ENCODE measurements around the gene DMD. TPM values are rescaled to one million over a fixed set of nuclear protein-coding genes. Genes with fewer than 3 reads are reported as not detected.

Gene DMD
- total RNA-seq, 1 experiment from 2014 or later = 19.3 TPM

DNA sequence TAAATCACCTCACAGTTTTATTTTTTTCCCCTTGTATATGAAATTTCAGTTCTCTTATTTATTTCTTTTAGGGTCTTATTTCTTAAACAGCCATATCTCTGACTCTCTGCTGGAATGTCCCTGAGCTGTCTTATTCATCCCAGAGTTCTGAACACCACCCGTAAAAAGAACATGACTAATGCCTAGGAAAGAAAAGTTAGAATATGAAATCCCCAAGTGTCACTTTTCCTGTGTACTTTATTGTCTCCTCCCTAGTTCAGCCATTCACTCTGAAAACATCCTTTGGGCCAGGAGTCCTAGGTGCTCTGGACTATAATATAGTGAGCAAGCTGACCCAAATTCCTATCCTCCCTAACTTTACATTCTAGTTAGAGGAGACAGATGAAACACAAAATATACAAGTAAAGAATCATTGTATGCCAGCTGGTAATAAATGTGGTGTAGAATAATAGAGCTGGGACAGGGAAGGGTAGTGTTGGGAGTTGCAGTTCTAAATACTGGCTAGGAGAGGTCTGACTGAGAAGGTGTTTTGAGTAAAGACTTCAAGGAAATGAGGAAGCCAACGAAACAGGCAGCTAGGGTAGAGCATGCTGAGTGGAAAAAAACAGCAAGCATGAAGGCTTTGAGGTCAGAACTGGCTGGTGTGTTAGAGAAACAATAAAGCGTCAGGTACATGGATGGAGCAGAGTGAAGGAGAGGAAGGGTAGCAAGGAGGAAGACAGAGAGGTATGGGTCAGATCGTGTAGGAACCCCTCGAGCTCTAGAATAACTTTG, 2098.9 kb downstream of the DMD start:
- DNase-seq (ENCODE audit: unreplicated experiment) = no peak
- Mint-ChIP-seq H3K4me3 (ENCODE audit: unreplicated experiment) (no peak overlapping the region), H3K27me3 (ENCODE audit: insufficient read depth, unreplicated experiment) (peaks cover 17% of the 10 kb centered on the region), H3K9me3 (ENCODE audit: unreplicated experiment) (no peaks in the 10 kb centered on the region), H3K27ac (ENCODE audit: low read depth, unreplicated experiment) (no peak overlapping the region), H3K4me1 (ENCODE audit: insufficient read depth, unreplicated experiment) (no peaks in the 10 kb centered on the region), H3K36me3 (ENCODE audit: insufficient read depth, unreplicated experiment) (no peaks in the 10 kb centered on the region)
- ChIA-PET POLR2A (no interaction called here), CTCF (interaction anchor here (0.9 kb wide), 1 partner anchor 74 kb away, joined by 3 read pairs; no protein-coding TSS in a partner anchor)
- intact Hi-C loops (cut with micrococcal nuclease) = no loop called here
- no TSS peak for BruUV-seq (replicated peaks)
- TF ChIP-seq, protein P1, sequence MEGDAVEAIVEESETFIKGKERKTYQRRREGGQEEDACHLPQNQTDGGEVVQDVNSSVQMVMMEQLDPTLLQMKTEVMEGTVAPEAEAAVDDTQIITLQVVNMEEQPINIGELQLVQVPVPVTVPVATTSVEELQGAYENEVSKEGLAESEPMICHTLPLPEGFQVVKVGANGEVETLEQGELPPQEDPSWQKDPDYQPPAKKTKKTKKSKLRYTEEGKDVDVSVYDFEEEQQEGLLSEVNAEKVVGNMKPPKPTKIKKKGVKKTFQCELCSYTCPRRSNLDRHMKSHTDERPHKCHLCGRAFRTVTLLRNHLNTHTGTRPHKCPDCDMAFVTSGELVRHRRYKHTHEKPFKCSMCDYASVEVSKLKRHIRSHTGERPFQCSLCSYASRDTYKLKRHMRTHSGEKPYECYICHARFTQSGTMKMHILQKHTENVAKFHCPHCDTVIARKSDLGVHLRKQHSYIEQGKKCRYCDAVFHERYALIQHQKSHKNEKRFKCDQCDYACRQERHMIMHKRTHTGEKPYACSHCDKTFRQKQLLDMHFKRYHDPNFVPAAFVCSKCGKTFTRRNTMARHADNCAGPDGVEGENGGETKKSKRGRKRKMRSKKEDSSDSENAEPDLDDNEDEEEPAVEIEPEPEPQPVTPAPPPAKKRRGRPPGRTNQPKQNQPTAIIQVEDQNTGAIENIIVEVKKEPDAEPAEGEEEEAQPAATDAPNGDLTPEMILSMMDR (IDR thresholded peaks at IDR 0.05; ENCODE audit: unreplicated experiment) = no peak

DNA sequence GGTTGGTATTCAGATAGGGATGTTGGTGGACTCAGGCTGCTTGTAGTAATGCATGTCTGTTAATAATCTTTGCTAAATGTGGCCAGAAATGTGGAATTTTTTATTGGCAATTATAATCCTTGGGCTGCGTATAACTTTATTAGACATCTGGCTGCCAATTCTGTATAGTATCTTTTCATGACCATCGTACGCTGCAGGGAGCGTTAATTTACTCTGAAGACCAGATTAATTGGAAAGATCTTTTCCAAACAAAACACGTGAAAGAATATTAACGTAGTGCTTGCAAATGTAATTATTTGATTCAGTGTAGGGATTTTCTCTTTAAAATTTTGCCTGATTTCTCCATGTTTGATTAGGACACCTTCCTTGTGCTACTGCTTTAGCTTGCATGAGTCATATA, 2100.7 kb downstream of the DMD start:
- H3K36me3 Mint-ChIP-seq (ENCODE audit: insufficient read depth, unreplicated experiment) = no peaks in the 10 kb centered on the region
- no peaks in the 10 kb centered on the region for H3K9me3 Mint-ChIP-seq (ENCODE audit: unreplicated experiment)
- no peak overlapping the region for H3K27ac Mint-ChIP-seq (ENCODE audit: low read depth, unreplicated experiment)
- no peak overlapping the region for H3K4me3 Mint-ChIP-seq (ENCODE audit: unreplicated experiment)
- no TSS peak for BruUV-seq (replicated peaks)
- intact Hi-C loops (cut with micrococcal nuclease) = no loop called here
- no peak for DNase-seq (ENCODE audit: unreplicated experiment)
- CTCF ChIA-PET = no interaction called here
- no peaks in the 10 kb centered on the region for H3K4me1 Mint-ChIP-seq (ENCODE audit: insufficient read depth, unreplicated experiment)
- peaks cover 17% of the 10 kb centered on the region for H3K27me3 Mint-ChIP-seq (ENCODE audit: insufficient read depth, unreplicated experiment)
- POLR2A ChIA-PET = no interaction called here
- TF ChIP-seq, protein P1 (IDR thresholded peaks at IDR 0.05; ENCODE audit: unreplicated experiment) = no peak

DNA sequence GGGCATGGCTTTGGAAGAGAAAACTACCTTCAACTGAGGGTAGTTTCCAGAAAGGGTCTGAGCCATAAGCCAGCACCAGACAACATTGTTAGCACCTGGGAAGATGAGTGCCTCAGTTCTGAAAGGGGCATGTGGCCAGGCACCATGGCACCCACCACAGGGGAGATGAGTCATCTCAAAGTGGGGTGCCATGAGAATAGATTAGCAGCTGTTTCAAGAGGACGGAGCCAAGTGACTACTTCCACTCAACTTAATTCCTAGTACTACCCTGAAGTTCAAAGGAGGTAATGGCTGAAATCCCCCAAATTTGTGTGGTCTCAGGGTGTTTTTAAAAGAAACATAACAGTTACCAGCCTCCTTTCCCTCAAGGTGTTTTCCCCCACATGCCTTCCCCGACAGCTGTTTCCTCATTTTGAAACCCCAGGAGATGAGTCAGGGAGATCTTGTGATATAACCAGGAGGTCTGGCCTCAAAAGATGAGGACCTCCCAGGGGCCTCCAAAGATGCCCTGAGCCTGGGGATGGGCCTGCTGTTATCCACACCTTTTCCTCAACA, 2111.7 kb downstream of the DMD start:
- Mint-ChIP-seq H3K4me1 (ENCODE audit: insufficient read depth, unreplicated experiment) (no peaks in the 10 kb centered on the region), H3K36me3 (ENCODE audit: insufficient read depth, unreplicated experiment) (no peaks in the 10 kb centered on the region), H3K4me3 (ENCODE audit: unreplicated experiment) (no peak overlapping the region), H3K9me3 (ENCODE audit: unreplicated experiment) (no peaks in the 10 kb centered on the region), H3K27ac (ENCODE audit: low read depth, unreplicated experiment) (no peak overlapping the region), H3K27me3 (ENCODE audit: insufficient read depth, unreplicated experiment) (no peaks in the 10 kb centered on the region)
- intact Hi-C loops (cut with micrococcal nuclease) = no loop called here
- TF ChIP-seq, protein P1 (IDR thresholded peaks at IDR 0.05; ENCODE audit: unreplicated experiment) = no peak
- CTCF ChIA-PET = no interaction called here
- POLR2A ChIA-PET = interaction anchor here (0.6 kb wide), 1 partner anchor 935 kb away, joined by 3 read pairs; no protein-coding TSS in a partner anchor
- peak; percentile 25 for DNase-seq (ENCODE audit: unreplicated experiment)
- no TSS peak for BruUV-seq (replicated peaks)

DNA sequence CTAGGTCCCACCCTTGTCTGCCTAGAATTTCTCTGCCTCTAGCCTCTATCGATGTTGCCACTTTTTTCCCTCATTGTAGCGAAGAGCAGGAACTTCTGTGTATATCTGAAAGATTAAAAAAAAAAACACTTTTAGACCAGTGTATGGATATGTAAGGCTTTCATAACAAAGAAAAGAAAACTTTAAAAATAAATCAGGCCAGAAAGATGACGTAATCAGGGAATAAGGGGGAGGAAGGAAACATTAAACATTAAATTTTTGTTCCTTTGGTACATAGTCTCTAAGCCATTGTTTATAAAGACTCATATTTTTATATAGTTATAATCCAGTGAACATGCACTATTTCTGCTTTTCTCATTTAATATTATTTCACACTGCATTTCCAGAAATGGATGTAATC, 2113.3 kb downstream of the DMD start:
- no TSS peak for BruUV-seq (replicated peaks)
- Mint-ChIP-seq H3K4me1 (ENCODE audit: insufficient read depth, unreplicated experiment) (no peaks in the 10 kb centered on the region), H3K36me3 (ENCODE audit: insufficient read depth, unreplicated experiment) (no peaks in the 10 kb centered on the region)

More for the DNA sequence above, 2113.3 kb downstream of the DMD start:
- POLR2A ChIA-PET = interaction anchor here (0.7 kb wide), 1 partner anchor 8 kb away, joined by 3 read pairs; no protein-coding TSS in a partner anchor
- no peak overlapping the region for H3K27ac Mint-ChIP-seq (ENCODE audit: low read depth, unreplicated experiment)
- DNase-seq (ENCODE audit: unreplicated experiment) = no peak
- intact Hi-C loops (cut with micrococcal nuclease) = no loop called here
- CTCF ChIA-PET = no interaction called here
- no peaks in the 10 kb centered on the region for H3K9me3 Mint-ChIP-seq (ENCODE audit: unreplicated experiment)
- no peak overlapping the region for H3K4me3 Mint-ChIP-seq (ENCODE audit: unreplicated experiment)
- no peaks in the 10 kb centered on the region for H3K27me3 Mint-ChIP-seq (ENCODE audit: insufficient read depth, unreplicated experiment)
- TF ChIP-seq, protein P1 (IDR thresholded peaks at IDR 0.05; ENCODE audit: unreplicated experiment) = no peak

Data from MCF 10A (cell line).